HepG2 (cell line): ENCODE results near the gene LAMA5. TPM values are rescaled to one million over a fixed set of nuclear protein-coding genes. Genes with fewer than 3 reads are reported as not detected.

Source experiments
- ARID2 ChIP-seq: sonication (generic); formaldehyde crosslinking; IDR thresholded peaks from 2 replicates; pipeline ENCODE4 v1.8.1; 2022; ENCODE audit warnings: mild to moderate bottlenecking, missing genetic modification reagents, borderline replicate concordance
- ELF4 ChIP-seq: sonication (generic); formaldehyde crosslinking; IDR thresholded peaks from 2 replicates; pipeline ENCODE4 v1.5.0; 2020; ENCODE audit warnings: missing genetic modification reagents, mild to moderate bottlenecking, moderate library complexity, borderline replicate concordance
- GPBP1L1 ChIP-seq: sonication (generic); formaldehyde crosslinking; IDR thresholded peaks from 2 replicates; pipeline ENCODE4 v1.5.0; 2020; ENCODE audit warnings: mild to moderate bottlenecking, missing genetic modification reagents
- IKZF5 ChIP-seq: IDR thresholded peaks from 2 replicates; pipeline ENCODE4 v1.6.1; 2018; ENCODE audit warnings: missing genetic modification reagents, mild to moderate bottlenecking, missing compliant biosample characterization
- IRF2 ChIP-seq: IDR thresholded peaks from 2 replicates; pipeline ENCODE4 v1.6.1; 2018; ENCODE audit warnings: missing genetic modification reagents, missing compliant biosample characterization
- JUND ChIP-seq: sonication (generic); formaldehyde crosslinking; IDR thresholded peaks from 2 replicates; pipeline ENCODE4 v1.8.0; 2022; ENCODE audit warnings: mild to moderate bottlenecking, missing genetic modification reagents
- MTA3 ChIP-seq: sonication (generic); formaldehyde crosslinking; IDR thresholded peaks from 2 replicates; pipeline ENCODE4 v1.4.0; 2020; ENCODE audit warnings: missing genetic modification reagents
- MYPOP ChIP-seq: sonication (generic); formaldehyde crosslinking; IDR thresholded peaks from 2 replicates; pipeline ENCODE4 v1.8.1; 2023; ENCODE audit warnings: mild to moderate bottlenecking, moderate library complexity, missing genetic modification reagents
- NR0B2 ChIP-seq: sonication (generic); formaldehyde crosslinking; IDR thresholded peaks from 2 replicates; pipeline ENCODE4 v1.4.0; 2020; ENCODE audit warnings: mild to moderate bottlenecking, missing genetic modification reagents
- ZBTB14 ChIP-seq: sonication (generic); formaldehyde crosslinking; IDR thresholded peaks from 2 replicates; pipeline ENCODE4 v1.4.0; 2020; ENCODE audit warnings: missing genetic modification reagents
- ZBTB26 ChIP-seq: IDR thresholded peaks from 2 replicates; pipeline ENCODE4 v1.6.1; 2016; ENCODE audit warnings: missing compliant biosample characterization, missing genetic modification reagents, borderline replicate concordance
- ZEB1 ChIP-seq: IDR thresholded peaks from 2 replicates; pipeline ENCODE4 v1.6.1; 2012; ENCODE audit warnings: mild to moderate bottlenecking, low read depth, inconsistent platforms; ENCODE audit not compliant: insufficient replicate concordance
- ZNF256 ChIP-seq: sonication (generic); formaldehyde crosslinking; conservative IDR thresholded peaks from 2 replicates; pipeline ENCODE4 v1.4.0; 2020; ENCODE audit warnings: missing genetic modification reagents
- ZNF512B ChIP-seq: sonication (generic); formaldehyde crosslinking; IDR thresholded peaks from 2 replicates; pipeline ENCODE4 v1.5.1; 2020; ENCODE audit warnings: missing genetic modification reagents, mild to moderate bottlenecking, borderline replicate concordance
- ZNF530 ChIP-seq: sonication (generic); formaldehyde crosslinking; IDR thresholded peaks from 2 replicates; pipeline ENCODE4 v1.5.0; 2020; ENCODE audit warnings: low read depth, mild to moderate bottlenecking, missing genetic modification reagents
- ZNF639 ChIP-seq: conservative IDR thresholded peaks from 2 replicates; pipeline ENCODE4 v1.6.1; 2018; ENCODE audit warnings: missing genetic modification reagents
- ZNF761 ChIP-seq: sonication (generic); formaldehyde crosslinking; conservative IDR thresholded peaks from 2 replicates; pipeline ENCODE4 v1.4.0; 2020; ENCODE audit warnings: mild to moderate bottlenecking, missing genetic modification reagents
- polyA plus RNA-seq, 8 experiments: library from polyadenylated mRNA; depleted of rRNA in 3 of 8; stranded (reverse) in 7 of 8; unstranded in 1 of 8; fragments of >200 nt; fragmentation: Illumina TruSeq in 4 of 8; extraction: Trizol in 4 of 8; gene quantifications; 2 replicates each; pipeline versions ENCODE4 v1.2.1 to v1.2.3, GENCODE V29; 2011 to 2016; ENCODE audit warnings: low read depth in 4 of 8, missing spikeins in 1 of 8, mixed read lengths in 1 of 8; ENCODE audit not compliant: insufficient read depth in 1 of 8
- total RNA-seq, 5 experiments: library from RNA; depleted of rRNA; stranded (reverse); fragments of >200 nt; fragmentation: Illumina TruSeq; extraction: Trizol; gene quantifications; 2 replicates each; pipeline ENCODE4 v1.2.3, GENCODE V29; 2016; ENCODE audit warnings: low read depth in 1 of 5

The LAMA5 gene
- total and polyA plus RNA-seq, 2 of the 13 experiments (the other 11 are each of a cell fraction or from before 2014, with no cell fraction given) = 21.0 to 44.7 TPM

GRCh38 chr20:62304331-62305148, 62.6 kb downstream of the LAMA5 start (continued):
- 0 out of 2 replicates have a peak, but pooled peaks have one; percentile 31 for TF ChIP-seq IKZF5 (CRISPR knock-in tag)
- no peak for TF ChIP-seq ZNF512B (CRISPR knock-in tag)
- TF ChIP-seq ARID2 (CRISPR knock-in tag) = no peak
- no peak for TF ChIP-seq JUND
- no peak for TF ChIP-seq MTA3 (CRISPR knock-in tag)
- TF ChIP-seq ZBTB14 = no peak
- no peak for TF ChIP-seq MYPOP (CRISPR knock-in tag)
- TF ChIP-seq ZEB1 = no peak
- TF ChIP-seq IRF2 = no peak
- no peak for TF ChIP-seq ELF4
- TF ChIP-seq ZBTB26 (CRISPR knock-in tag) = no peak
- TF ChIP-seq ZNF639 (CRISPR knock-in tag) = no peak
- TF ChIP-seq NR0B2 (CRISPR knock-in tag) = peak; percentile 10; the same call in 1 of the 2 replicates
- TF ChIP-seq ZNF761 (CRISPR knock-in tag) = no peak
- no peak for TF ChIP-seq GPBP1L1 (CRISPR knock-in tag)
- no peak for TF ChIP-seq ZNF530 (CRISPR knock-in tag)
- TF ChIP-seq ZNF256 = peak; percentile 35; the same call in 1 of the 2 replicates
